Measurements from ENCODE around the gene MOCS3.

The MOCS3 gene

GRCh38 chr20:50932691-50933280, 25.8 kb upstream of the MOCS3 start:
- peak overlapping the region; percentile 95; the same call in 1 of the 2 replicates for H3K27ac ChIP-seq
- no peak for TF ChIP-seq CTCF (conservative IDR thresholded peaks at IDR 0.05)

GRCh38 chr20:50933589-50933988, 25.0 kb upstream of the MOCS3 start:
- H3K27ac ChIP-seq = no peak overlapping the region; the same call in 1 of the 2 replicates

GRCh38 chr20:50943069-50943468, 15.5 kb upstream of the MOCS3 start:
- H3K27ac ChIP-seq = no peak overlapping the region
- no peak for TF ChIP-seq CTCF (conservative IDR thresholded peaks at IDR 0.05)

More at GRCh38 chr20:50933589-50933988, 25.0 kb upstream of the MOCS3 start:
- TF ChIP-seq CTCF (conservative IDR thresholded peaks at IDR 0.05) = no peak

GRCh38 chr20:50948132-50948785, 10.4 kb upstream of the MOCS3 start:
- no peak for TF ChIP-seq CTCF (conservative IDR thresholded peaks at IDR 0.05)
- no peak overlapping the region for H3K27ac ChIP-seq

- TF ChIP-seq CTCF (conservative IDR thresholded peaks at IDR 0.05) = no peak
- H3K27ac ChIP-seq = no peak overlapping the region
Observed at GRCh38 chr20:50953196-50953595, 5.4 kb upstream of the MOCS3 start.

- no peak overlapping the region for H3K27ac ChIP-seq
Observed at GRCh38 chr20:50953821-50954220, 4.8 kb upstream of the MOCS3 start.

GRCh38 chr20:50957276-50957675, 1.3 kb upstream of the MOCS3 start:
- no peak for TF ChIP-seq CTCF (conservative IDR thresholded peaks at IDR 0.05)
- peak overlapping the region; percentile 95 for H3K27ac ChIP-seq

More at GRCh38 chr20:50953821-50954220, 4.8 kb upstream of the MOCS3 start:
- no peak for TF ChIP-seq CTCF (conservative IDR thresholded peaks at IDR 0.05)

Measured in VCaP (cell line).